Measurements from ENCODE around the gene RASGRP1.

Gene RASGRP1

GRCh38 chr15:38577424-38577987 lies 12.9 kb upstream of the RASGRP1 start:
- ChIA-PET CTCF (no interaction called here), POLR2A (ENCODE audit: low non-redundant PET) (no interaction called here)
- DNase-seq (ENCODE audit: low spot score), result no peak
- H3K27ac ChIP-seq, result no peak overlapping the region
- no peak for TF ChIP-seq CTCF (conservative IDR thresholded peaks at IDR 0.05; ENCODE audit: low read depth)

- no peak for DNase-seq (ENCODE audit: low spot score)
- TF ChIP-seq CTCF (conservative IDR thresholded peaks at IDR 0.05; ENCODE audit: low read depth), result no peak
- CTCF ChIA-PET, result no interaction called here
- POLR2A ChIA-PET (ENCODE audit: low non-redundant PET), result no interaction called here
- H3K27ac ChIP-seq, result no peak overlapping the region
Measured at GRCh38 chr15:38576837-38577236, 12.2 kb upstream of the RASGRP1 start.

GRCh38 chr15:38576261-38576660 lies 11.6 kb upstream of the RASGRP1 start:
- no peak for TF ChIP-seq CTCF (conservative IDR thresholded peaks at IDR 0.05; ENCODE audit: low read depth)
- H3K27ac ChIP-seq, result no peak overlapping the region
- POLR2A ChIA-PET (ENCODE audit: low non-redundant PET), result no interaction called here
- CTCF ChIA-PET, result no interaction called here
- no peak for DNase-seq (ENCODE audit: low spot score)

DNA sequence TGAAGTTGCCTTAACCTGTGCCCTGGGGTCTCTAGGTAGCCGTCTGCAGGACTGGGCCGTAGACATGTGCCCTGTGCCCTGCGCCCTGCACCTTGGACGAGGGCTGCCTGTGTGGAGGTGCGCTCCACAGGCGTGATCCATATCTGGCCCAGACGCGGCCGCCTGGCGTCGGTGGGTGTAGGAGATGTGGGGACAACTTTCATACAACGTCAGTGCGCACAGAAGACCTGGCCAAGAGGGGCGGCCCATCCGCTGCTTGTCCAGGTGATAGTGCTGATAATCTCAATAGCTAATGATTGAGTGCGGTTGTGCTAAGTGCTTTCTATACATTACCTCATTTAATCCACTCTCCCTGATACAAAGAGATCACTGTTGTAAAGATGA lies 665 bp upstream of the RASGRP1 start:
- CTCF ChIA-PET, result interaction anchor here (0.6 to 1.7 kb wide), 5 partner anchors 16 to 118 kb away, joined by 3 to 11 read pairs (median 4); no protein-coding TSS in a partner anchor

GRCh38 chr15:38563723-38564519 lies 693 bp downstream of the RASGRP1 start:
- no peak overlapping the region for H3K27ac ChIP-seq
- DNase-seq (ENCODE audit: low spot score), result peak; percentile 62
- CTCF ChIA-PET, result interaction anchor here (0.6 to 1.9 kb wide), 48 partner anchors 10 to 1399 kb away, joined by 3 to 26 read pairs (median 4); partner anchors contain the start of gene FAM98B
- peak; percentile 94 for TF ChIP-seq CTCF (conservative IDR thresholded peaks at IDR 0.05; ENCODE audit: low read depth)
- POLR2A ChIA-PET (ENCODE audit: low non-redundant PET), result no interaction called here

More for the DNA sequence above, 665 bp upstream of the RASGRP1 start:
- no peak for TF ChIP-seq CTCF (conservative IDR thresholded peaks at IDR 0.05; ENCODE audit: low read depth)
- DNase-seq (ENCODE audit: low spot score), result no peak
- POLR2A ChIA-PET (ENCODE audit: low non-redundant PET), result no interaction called here
- no peak overlapping the region for H3K27ac ChIP-seq

GRCh38 chr15:38562278-38562677 lies 2.3 kb downstream of the RASGRP1 start:
- no peak for DNase-seq (ENCODE audit: low spot score)
- POLR2A ChIA-PET (ENCODE audit: low non-redundant PET), result no interaction called here
- no peak overlapping the region for H3K27ac ChIP-seq
- CTCF ChIA-PET, result no interaction called here
- TF ChIP-seq CTCF (conservative IDR thresholded peaks at IDR 0.05; ENCODE audit: low read depth), result no peak
